Measurements from ENCODE around the gene PUM2.

PUM2 gene

DNA sequence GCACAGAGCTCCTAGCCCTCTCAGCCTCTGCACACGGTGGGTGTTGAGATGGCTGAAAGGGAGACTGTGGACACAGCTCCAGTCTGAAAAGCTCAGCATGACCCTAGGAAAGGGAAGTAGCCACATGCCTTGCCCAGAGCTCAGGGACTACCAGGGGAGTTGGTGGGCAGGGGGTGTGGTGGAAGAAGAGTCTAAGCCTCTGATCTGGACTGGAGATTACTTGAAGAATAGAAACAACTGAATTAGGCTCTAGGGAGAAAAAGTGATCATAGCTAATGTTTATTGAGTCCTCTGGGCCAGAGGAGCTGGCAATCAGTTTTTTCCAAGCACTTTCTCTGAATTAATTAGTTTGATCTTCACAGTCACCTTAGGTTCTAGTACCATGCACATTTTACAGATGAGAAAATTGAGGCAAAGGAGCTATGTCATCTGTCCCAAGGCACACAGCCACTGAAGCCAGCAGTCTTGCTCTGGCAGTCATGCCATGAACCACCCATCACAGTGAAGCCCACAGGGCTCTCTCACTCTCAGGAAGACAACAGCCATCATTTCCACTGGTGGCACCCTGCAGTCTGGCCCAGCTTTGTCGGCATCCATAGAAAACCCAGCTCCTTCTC is 136.0 kb downstream of the PUM2 start:
- DNase-seq, result no peak

DNA sequence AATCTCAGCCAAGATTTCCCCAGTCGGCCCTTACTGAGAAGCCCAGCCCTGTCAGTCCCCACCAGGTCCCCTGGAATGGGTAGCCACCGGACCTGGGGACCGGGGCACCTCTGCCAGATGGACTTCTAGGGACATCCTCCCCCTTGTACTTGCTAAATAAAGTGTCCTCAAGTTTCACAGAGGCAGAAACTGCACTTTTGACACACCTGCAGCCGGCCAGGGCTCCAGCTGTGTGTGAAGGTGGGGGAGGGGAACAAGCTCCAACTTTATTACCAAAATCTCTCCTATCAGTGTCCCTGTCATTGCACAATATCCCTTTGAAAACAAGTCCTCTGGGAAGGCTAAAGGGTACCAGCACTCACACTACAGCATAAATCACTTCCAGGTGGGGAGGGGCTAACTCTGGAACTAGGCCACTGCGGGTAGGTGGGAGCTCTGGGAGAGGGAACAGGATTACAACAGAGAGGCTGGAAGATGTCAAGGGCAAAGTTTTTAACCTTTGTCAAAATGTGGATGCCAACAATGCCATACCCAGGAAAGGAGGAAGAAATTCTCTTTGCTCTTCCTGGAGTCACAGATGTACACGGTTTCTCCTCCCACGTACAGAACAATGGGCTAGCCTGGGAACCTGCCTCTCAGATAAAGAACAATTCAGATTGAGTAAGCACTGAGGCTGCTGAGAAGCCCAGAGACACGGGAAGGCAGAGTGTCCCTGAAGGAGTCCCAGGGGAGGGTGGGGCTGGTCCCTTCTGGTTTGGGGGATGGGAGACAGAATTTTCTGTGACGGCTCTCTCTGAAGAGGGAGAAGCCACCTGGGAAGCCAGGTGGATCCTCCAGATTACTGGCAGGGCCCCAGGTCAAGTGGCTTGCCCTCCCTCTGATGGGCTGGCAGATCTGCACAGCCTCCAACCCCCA is 136.7 kb downstream of the PUM2 start:
- no peak for DNase-seq

DNA sequence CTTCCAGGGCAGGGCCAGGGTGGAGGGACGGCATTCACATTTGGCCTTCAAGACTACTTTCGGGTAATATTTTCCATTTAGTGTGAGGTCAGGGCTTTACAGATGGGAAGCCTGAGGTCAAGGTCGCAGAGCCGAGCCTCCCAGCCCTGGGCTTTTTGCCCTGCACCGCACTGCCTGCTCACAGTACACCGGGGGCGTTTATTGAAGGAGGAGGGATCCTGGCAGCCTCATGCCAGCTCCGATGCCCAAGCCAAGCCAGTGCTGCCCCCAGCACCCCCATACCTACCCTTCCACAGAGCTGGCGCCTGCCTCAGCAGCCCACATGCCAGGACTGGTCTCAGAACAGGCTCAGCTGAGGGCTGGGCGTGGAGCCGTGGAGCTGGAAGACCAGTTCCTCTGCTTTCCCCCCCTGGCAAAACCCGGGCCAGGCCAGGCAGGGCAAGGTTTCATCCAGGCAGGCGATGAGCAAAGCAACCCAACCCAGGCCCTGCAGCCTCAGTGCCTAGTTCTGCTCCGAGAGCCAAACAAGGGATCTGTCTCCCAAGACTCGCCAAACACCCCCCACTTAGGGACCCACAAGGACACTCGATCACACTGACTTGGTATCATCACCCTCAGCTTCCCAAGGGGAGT is 137.7 kb downstream of the PUM2 start:
- no peak for DNase-seq

DNA sequence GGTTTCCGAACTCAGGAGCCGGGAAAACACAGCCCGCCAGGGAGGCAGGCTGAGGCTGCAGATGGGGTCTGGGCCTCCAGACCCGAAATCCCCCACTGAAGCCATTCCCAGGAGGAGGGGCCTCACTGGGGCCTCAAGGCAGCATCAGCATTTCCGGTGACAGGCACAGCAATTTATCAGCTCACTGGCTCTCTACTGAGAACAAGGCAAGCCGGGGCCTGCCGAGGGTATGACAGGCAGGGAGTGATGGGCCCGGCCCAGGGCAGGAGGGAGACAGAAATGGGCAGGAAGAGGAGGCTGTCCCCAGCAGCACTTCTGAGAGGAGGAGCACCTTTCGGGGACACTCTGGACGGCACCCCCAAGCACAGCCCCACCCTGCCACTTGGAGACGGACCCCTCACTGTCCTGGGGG is 138.2 kb downstream of the PUM2 start:
- no peak for DNase-seq

DNA sequence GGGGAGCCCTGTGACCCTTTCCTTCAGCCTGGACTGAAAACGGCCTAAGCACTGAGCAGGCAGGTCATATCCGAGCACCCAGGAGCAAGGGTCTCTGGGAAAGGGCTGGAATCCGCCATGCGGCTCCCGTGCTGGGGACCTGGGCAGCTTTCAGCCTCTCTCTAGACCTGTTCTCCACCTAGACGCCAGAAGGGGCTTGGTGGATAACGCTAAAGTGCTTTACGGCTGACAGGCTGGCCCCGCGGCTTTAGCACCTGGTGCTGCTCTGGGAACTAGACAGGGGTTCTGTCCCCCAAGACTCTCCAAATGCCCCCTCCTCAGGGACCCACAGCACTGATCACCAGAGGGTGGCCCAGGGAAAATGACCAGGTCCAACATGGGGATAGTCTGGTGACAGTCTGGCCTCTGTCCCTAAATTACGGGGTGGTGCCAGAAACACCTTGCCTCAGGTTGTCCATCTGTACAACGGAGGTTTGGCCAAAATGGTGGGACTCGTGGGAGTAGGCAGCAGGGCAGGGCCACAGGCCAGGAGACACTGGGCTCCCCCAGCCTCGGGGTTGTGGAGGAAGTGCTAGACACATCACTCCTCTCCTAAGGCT is 138.7 kb downstream of the PUM2 start:
- no peak for DNase-seq

DNA sequence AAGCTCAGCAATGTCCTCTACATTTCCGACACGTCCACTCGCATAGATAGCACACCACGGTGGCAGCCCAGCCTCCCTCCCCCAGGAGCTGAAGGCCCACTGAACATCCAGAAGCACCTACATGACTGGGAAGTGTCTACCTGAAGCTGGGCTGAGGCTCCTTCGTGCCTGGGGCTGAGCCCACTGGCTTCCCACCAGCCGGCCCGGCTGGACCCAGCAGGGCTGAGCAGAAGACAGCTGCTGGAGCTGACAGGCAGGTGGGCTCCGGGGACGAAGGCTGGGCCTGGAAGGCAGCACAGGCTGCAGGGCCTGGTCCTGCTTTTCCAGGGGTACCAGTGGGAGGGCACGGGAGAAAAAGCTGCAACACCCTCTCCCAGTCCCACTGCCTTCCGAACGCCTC is 139.2 kb downstream of the PUM2 start:
- DNase-seq, result no peak

DNA sequence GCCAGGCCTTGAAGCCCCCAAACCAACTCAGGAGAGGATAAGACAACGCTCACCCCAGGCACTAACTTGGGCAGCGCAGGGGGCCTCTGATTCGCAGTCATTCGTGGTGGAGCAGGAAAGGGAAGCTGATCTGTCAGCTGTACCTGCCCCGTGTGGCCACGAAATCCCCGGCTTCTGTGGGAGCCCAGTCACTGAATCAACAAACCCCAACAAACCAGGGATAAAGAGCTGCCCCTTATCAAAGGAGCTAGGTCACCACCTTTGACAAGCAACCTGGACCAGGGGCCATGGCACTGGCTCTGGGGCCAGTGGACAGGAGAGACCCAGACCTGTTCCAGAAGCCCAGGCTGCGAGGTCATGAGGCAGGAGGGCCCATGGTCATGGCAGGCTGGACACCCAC is 140.2 kb downstream of the PUM2 start:
- no peak for DNase-seq

DNA sequence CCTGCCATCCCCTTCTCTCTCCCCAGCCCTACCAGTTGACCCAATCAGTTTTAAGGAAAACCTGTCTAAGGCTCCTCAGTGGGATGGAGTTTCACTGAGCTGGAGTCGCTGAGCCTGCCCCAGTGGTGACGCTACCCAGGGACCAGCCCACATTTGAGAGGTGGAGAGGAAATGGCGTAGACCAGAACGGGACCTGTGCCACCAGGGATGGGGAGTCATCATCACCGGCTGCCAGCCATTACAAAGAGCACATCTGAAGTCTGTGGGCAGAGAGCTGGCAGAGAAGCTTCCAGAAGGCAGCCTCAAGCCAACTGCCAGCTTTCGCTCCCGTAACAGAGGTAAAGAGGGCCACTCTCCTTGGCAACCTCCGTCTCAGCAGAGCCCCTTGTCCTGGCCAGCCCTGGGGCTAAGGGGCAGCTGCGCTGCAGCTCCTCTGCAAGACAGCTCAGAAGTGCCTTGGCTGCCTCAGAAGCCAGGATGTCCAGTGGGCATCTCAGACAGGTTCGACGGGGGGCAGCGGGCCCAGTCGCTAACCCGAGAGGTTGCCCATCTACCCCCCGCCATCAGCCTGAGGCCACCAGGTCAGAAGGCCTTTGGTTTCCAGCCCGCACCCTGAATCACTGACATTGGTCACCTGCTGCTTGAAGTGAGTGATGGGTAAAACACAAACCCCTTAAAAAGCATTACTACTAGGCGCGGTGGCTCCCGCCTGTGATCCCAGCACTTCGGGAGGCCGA is 141.1 kb downstream of the PUM2 start:
- DNase-seq, result no peak

DNA sequence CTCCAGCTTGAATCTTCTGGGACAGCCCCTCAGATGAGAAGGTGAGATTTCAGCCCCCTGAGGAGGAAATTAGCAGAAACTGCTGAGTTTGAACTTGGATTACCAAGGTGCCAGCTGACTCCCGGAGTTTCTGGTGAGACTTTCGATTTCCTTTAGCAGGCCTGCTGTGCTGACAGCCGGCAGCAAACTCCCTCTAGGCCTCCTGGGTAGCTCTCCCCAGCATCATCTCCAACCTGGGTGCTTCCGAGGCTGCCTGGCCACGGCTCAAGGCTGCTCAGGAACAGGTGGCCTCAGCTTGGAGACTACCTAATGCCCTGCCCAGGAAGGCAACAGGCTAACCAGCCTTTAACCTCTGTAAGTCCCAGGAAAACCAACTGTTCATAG is 142.2 kb downstream of the PUM2 start:
- DNase-seq, result no peak

DNA sequence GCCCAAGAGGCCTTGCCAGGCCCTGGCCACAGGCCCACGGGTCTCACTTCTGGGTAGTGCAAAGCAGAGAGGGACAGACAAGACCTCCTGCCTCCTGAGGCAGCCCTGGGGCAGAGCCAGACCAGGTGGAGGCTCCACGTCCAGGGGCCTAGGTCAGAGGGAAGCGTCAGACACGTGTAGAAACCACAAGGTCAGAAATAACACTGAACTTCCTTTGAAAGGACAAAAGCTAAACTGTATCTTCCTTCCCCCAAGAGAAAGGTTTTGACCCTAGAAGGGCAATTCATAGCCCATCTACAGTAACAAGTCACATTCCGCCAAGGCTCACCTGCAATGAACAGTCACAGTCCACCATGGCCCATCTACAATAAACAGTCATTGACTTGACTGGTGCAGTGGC is 143.6 kb downstream of the PUM2 start:
- DNase-seq, result no peak

DNA sequence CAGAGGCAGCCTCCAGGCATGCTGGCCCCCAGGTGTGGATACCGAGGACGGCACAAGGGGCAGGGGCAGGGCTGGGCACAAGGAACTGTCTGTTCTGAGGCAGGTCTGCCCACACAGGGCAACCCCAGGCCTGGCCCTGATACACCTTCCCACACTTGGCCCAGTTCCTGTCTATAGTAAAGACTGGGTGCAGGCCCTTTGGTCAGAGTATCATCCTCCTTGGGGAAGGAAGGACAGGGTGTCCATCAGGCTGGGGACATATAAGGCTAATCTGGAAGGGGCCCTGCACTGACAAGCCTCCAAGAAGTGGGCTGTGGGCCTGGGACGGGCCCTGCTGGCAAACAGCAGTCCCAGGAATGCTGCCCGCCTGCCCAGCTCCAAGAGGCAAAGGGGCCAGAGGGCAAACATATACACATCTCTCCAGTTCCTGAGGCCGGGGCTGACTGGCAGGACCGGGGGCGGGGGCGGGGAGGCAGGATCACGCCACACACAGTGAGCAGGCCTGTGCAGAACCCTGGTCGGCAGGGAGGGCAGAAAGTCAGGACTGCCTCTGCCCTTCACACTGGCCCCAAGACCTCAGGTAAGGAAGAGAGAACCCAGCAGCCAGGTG is 144.6 kb downstream of the PUM2 start:
- no peak for DNase-seq

DNA sequence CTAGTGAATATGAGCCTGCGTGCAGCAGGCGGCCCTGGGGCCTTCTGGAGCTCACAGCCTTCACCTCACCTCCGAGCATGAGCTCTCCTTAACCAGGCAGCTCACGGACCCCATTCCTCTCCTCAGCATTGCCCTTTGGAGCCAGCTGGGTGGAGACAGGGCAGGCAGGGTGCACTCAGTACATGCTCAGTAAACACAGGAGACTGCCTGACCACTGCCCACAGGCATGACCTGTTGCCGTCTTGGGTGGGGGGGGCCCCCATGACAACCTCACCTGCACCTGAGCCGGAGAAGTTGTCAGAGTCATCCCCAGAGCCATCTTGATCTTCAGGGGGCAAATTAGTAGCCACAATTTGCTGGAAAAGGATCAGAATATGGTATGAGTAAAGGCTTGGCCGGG is 145.6 kb downstream of the PUM2 start:
- no peak for DNase-seq

DNA sequence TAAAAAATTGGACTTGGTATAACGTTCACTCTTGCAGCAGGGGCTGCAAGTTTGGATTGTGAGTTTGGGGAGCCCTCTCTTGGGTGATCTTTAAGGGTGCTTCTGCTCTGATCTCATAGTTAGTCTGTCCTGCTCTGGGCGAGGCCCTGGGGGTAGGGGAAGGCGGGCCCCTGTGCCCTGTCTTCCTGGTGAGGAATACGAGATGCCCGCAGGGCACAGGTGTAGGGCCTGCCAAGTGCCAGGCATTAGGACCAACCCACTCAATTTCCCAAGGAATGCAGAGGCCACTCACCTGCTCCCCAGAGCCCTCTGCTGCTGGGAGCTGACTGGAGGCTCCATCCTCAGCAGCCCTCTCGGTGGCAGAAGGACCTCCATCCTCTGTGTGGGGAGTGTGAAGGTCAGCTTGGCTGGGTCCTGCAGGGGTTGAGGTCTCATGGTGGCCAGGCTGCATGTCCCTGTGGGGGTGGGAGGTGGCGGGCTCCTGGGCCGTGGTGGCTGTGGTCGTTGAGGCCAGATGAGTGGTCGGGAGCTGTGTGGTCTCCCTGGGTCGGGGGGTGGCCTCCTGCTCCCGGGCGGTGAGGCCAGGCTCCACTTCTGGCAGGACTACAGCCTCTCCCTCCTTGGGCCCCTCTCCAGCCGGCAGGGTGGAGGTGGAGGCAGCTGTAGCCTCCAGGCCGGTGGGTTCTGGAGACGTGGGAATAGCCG is 147.0 kb downstream of the PUM2 start:
- no peak for DNase-seq

DNA sequence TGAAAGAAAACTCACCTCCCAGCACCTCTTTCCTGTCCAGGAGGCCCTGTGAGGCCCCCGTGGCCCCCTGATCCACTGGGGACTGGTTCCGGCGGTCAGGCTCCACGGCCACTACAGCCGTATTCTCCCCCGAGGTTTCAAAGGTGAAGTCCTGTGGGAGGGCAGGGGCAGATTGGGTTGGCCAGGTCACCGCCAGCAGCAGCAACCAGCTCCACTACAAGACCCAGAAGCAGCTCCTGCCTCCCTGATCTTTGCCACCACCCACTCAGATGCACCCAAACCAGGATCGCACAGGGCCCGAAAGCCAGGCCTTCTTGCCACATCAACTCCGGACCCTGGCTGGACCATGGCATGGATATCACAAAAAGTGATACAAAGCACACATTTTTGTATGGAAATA is 147.6 kb downstream of the PUM2 start:
- DNase-seq, result no peak

DNA sequence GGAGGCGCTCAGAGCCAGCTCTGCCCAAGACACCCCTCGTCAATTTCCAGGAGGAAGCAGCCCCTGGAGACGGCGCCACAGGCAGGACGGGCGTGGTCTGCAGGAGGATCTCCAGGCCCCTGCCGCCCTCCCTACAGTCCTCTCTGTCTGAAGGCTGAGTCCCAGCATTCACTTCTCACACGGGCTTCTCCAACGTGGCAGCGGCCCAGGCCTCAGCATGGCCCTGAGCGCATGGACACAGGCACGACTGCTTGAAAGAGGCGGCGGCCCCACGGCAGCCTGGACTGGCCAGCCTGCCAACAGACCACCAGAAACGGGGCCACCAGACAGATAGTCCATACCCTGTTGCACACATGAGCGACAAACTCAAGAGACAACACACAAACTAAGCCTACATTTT is 149.0 kb downstream of the PUM2 start:
- no peak for DNase-seq

DNA sequence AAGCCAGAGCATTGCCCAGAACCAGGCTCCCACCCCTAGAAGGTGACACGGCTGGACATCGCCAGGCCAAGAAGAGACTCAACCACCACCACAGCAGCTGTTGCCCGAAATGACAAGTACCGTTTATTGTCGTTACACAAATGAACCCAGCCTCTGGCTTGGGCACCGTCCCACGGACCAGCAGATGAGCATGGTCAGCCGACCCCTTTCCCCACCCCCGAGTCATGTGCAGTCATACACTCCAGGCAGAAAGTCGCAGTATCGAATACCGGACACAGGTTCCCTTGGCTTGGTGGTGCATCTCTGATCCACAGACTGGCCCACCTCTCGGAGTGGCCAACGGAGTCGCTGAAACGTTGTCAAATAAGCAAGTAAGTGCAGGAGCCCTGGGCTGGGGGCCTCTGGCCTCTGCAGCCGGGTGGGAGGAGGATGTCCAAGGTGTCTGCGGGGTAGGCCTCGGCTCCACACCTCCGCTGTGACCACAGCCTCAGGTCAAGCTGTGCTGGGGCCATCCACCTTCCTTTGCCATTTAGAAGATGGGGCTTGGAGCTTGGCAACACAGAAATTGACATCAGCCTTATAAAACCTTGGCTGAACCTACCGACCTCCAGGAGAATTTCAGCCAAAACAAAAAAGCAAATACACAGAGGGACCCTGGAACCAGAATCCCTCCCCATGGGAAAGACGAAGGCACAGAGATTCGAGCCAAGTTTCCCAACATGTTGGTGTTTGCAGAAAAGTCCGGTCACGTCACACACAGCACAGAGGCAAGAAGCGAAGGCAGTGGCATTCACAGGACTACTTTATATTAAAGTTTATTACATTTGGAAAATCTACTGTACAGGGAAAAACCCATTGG is 149.7 kb downstream of the PUM2 start:
- DNase-seq, result no peak

DNA sequence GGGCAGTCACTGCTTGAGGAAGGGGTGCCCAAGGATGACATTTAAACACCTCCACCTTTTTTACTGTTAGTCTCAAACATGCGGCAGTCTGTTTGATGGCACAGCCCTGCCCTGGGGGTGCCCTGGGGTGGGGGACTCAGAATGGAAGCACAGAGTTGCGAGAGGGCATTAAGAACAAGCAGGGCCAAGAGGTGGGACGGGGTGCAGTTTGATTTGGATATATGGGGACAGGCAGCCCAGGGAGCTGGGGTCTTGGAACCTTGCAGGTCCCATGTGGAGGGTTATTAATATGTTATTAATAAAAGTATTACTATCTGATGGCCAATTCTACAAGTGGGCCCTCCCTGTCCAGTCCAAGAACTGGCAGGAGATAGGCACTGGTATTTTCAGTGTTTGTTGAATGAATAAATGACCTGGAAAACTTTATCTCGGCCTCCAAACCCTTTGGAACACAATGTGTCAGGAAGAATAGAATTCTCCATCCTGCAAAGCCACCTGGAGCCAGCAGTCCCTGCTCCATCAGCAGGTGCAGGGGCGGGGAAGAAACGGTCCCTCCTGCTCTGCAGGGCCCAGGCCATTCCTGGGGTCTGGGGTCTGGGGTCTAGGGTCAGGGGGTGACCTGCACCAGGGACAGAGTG is 150.9 kb downstream of the PUM2 start:
- no peak for DNase-seq

DNA sequence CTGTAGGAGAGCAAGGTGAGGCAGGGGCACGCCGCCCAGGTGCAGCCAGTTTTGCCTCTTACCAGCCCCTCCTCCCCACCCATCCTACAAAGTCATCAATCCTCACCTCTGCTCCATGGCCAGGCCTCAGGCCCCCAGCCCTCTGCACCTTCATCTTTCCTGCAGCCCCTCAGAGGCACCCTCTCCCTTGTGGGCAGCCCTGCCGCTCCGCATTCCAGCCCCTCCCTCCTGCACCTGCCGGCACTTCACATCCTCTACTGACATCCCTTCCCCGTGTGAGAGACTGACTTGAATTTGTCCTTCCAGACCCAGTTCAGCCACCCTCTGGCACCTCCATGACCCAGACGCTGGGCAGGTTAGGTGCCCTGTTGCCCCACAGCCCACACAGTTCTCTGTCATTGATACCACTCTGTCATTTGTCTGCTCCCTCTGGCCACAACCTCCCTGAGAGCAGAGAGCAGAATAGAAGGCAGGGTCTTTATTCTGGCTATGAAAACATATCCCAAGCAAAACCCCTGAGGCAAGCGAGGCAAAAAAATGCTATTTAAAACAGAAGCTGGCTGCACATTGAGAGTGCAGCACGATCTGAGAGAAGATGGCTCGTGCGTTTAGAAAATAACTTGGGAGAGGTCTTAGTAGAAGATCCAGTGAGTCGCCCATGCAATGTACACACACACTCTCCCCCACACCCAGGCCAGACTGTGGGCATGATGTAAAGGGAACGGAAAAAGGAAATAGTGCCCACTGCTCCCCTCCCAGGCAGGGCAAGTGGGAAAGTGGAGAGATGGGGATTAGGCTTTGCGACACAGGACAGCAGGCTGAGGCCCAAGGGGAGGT is 151.6 kb downstream of the PUM2 start:
- DNase-seq, result no peak

All from DMS 273 treated with DMSO at 0.1 percent for 48 hours (cell line).